ENCODE results near the gene LPIN3. TPM values are rescaled to one million over a fixed set of nuclear protein-coding genes. Genes with fewer than 3 reads are reported as not detected.
A peak's percentile ranks its signal among the peaks of the same experiment; 100 is the strongest.

LPIN3 gene
- total and polyA plus RNA-seq, 2 of the 8 experiments (the other 6 are each of a cell fraction or from before 2014, with no cell fraction given) = 3.7 to 3.9 TPM

- Histone ChIP-seq H3K27me3 (replicated peaks in 1 of 4; ENCODE audit: control insufficient read depth in 3 of 4, extremely low read depth in 1 of 4, insufficient read depth in 3 of 4, low read length in 3 of 4) (peaks cover 18 to 40% (median 36%) of the 10 kb centered on the region in 4 experiments), H3K9ac (replicated peaks in 1 of 4; ENCODE audit: extremely low read depth in 1 of 4, low read depth in 3 of 4, low read length in 3 of 4) (no peak overlapping the region), H4K20me1 (replicated peaks in 1 of 2; ENCODE audit: control insufficient read depth in 1 of 2, insufficient read depth in 2 of 2, low read length in 2 of 2) (peaks cover 2 to 9% of the 10 kb centered on the region in 2 experiments), H3K4me1 (replicated peaks in 1 of 4; ENCODE audit: control insufficient read depth in 3 of 4, insufficient read depth in 4 of 4, low read length in 3 of 4) (peaks cover 0 to 2% (median 0%) of the 10 kb centered on the region in 4 experiments; a peak in 3 of 7 replicates), H3K4ac (replicated peaks; ENCODE audit: insufficient read length, low read depth, low read length) (no peak overlapping the region), H3K23me2 (ENCODE audit: low read depth, low read length) (peaks cover 7% of the 10 kb centered on the region; the same call in 1 of the 2 replicates), H3K4me3 (ENCODE audit: extremely low read depth in 1 of 4, insufficient read depth in 2 of 4, low read depth in 3 of 4, low read length in 4 of 4) (peak overlapping the region in 1 of 4 experiments; percentile 70; a peak in 3 of 8 replicates), H4K5ac (ENCODE audit: insufficient read length, low read depth, low read length) (no peak overlapping the region), H2BK15ac (ENCODE audit: low read length) (no peak overlapping the region), H2BK120ac (replicated peaks; ENCODE audit: low read depth, low read length) (no peak overlapping the region), H2BK20ac (ENCODE audit: low read length) (no peak overlapping the region), H4K91ac (replicated peaks; ENCODE audit: insufficient read length, low read length) (no peak overlapping the region), H3K79me2 (ENCODE audit: control insufficient read depth in 1 of 2, insufficient read depth in 2 of 2, low read length in 2 of 2) (no peaks in the 10 kb centered on the region), H3K9me3 (ENCODE audit: insufficient read depth in 2 of 2, low read depth in 1 of 2, low read length in 1 of 2) (no peaks in the 10 kb centered on the region), H3K14ac (ENCODE audit: insufficient read length) (no peak overlapping the region), H3K79me1 (ENCODE audit: low read depth, low read length) (no peaks in the 10 kb centered on the region), H2AFZ (ENCODE audit: low read length) (no peak overlapping the region), H2AK5ac (ENCODE audit: low read depth, low read length) (no peak overlapping the region), H3K27ac (ENCODE audit: low read depth, low read length) (no peak overlapping the region), H3K36me3 (ENCODE audit: control insufficient read depth in 2 of 4, insufficient read depth in 4 of 4, low read length in 3 of 4) (no peaks in the 10 kb centered on the region), H2BK12ac (ENCODE audit: low read depth, low read length) (no peak overlapping the region), H3K56ac (replicated peaks; ENCODE audit: insufficient read length, low read depth, low read length) (no peak overlapping the region), H3K23ac (ENCODE audit: insufficient read length) (no peak overlapping the region), H3K18ac (ENCODE audit: extremely low read depth, low read length) (no peak overlapping the region; the same call in 1 of the 2 replicates), H3K4me2 (ENCODE audit: insufficient read depth in 1 of 2, low read depth in 2 of 2, low read length in 2 of 2) (peak overlapping the region; percentile 63 to 98; a peak in 3 of 4 replicates), H4K8ac (ENCODE audit: extremely low read depth, insufficient read depth, low read length) (no peak overlapping the region), H2BK5ac (ENCODE audit: low read depth, low read length) (no peak overlapping the region)
- ChIA-PET CTCF (ENCODE audit: partially characterized antibody) (interaction anchor here (0.6 to 1.5 kb wide), 6 partner anchors 13 to 207 kb away, joined by 3 to 5 read pairs (median 3); no protein-coding TSS in a partner anchor), POLR2A (ENCODE audit: partially characterized antibody) (interaction anchor here (0.7 to 1.1 kb wide), 3 partner anchors 10 to 22 kb away, joined by 3 read pairs; no protein-coding TSS in a partner anchor)
- TF ChIP-seq POLR2AphosphoS5 (IDR thresholded peaks at IDR 0.05; ENCODE audit: low read depth, low read length) (no peak), JUN (IDR thresholded peaks at IDR 0.05; ENCODE audit: low read depth, low read length) (no peak), RBBP5 (IDR thresholded peaks at IDR 0.05; ENCODE audit: borderline replicate concordance, low read depth, low read length) (no peak), ASH2L (IDR thresholded peaks at IDR 0.05; ENCODE audit: low read length) (no peak), CHD2 (IDR thresholded peaks at IDR 0.05; ENCODE audit: low read length) (no peak), NANOG (IDR thresholded peaks at IDR 0.05; ENCODE audit: insufficient read depth, low read depth, low read length, poor library complexity, severe bottlenecking) (no peak), SRF (IDR thresholded peaks at IDR 0.05; ENCODE audit: low read depth, low read length) (no peak), TCF12 (IDR thresholded peaks at IDR 0.05; ENCODE audit: low read depth, low read length) (no peak), BCL11A (IDR thresholded peaks at IDR 0.05; ENCODE audit: low read depth in 2 of 2, low read length in 2 of 2) (no peak), POLR2A (IDR thresholded peaks at IDR 0.05; ENCODE audit: control extremely low read depth in 1 of 2, low read depth in 2 of 2, low read length in 2 of 2) (no peak), NRF1 (IDR thresholded peaks at IDR 0.05; ENCODE audit: low read depth, low read length) (no peak), KDM5A (IDR thresholded peaks at IDR 0.05; ENCODE audit: low read length) (no peak)
- 86% methylated on average over 19 of the region's 19 CpGs; no CpG with 5 or more reads in 1 of the 2 experiments for WGBS, 2 experiments (ENCODE audit: extremely low coverage in 1 of 2, insufficient coverage in 1 of 2, insufficient read length in 1 of 2, insufficient replicate concordance in 2 of 2, low coverage in 1 of 2, low lambda C conversion rate in 2 of 2, missing lambda C conversion rate in 1 of 2)
- FAIRE-seq = no peak
- DNase-seq (ENCODE audit: low read depth in 1 of 2, low spot score in 2 of 2) = no peak
Observed at GRCh38 chr20:41364967-41365765, 24.5 kb downstream of the LPIN3 start.

Measured in H1 (cell line).